HG03558 (cell line): Measurements from ENCODE around the gene FOXO6.
"Not testable (repeated sequence)": the region's sequence is repeated elsewhere in the genome, so short reads cannot be mapped to it uniquely, and the experiment has no call there.

Experiments
- ATAC-seq: cut with Tn5 transposase; IDR thresholded peaks from one replicate; pipeline ENCODE4 v1.9.1; 2021; ENCODE audit warnings: moderate number of reproducible peaks; ENCODE audit not compliant: unreplicated experiment; ENCODE audit errors: extremely low read depth

The FOXO6 gene

DNA sequence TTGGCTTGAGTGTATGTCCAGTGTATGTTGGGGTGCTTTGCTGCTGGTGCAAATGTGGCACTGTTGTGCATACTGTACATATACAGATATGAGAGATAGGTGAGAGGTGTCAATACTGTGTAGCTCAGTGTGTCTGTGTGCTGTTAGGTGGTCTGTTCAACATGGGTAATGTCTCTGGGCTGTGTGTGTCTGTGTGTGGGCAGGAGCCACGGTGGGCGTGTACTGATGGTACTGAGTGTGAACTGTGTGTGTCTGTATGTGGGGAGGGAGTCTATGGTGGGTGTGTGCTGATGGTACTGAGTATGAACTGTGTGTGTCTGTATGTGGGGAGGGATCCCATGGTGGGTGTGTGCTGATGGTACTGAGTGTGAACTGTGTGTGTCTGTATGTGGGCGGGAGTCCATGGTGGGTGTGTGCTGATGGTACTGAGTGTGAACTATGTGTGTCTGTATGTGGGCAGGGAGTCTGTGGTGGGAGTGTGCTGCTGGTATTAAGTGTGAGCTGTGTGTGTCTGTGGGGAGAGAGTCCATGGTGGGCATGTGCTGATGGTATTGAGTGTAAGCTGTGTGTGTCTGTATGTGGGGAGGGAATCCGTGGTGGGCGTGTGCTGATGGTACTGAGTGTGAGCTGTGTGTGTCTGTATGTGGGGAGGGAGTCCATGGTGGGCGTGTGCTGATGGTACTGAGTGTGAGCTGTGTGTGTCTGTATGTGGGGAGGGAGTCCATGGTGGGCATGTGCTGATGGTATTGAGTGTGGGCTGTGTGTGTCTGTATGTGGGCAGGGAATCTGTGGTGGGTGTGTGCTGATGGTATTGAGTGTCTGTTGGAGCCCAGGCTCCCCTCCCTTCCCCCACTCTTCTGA lies 32.2 kb upstream of the FOXO6 start:
- no peak for ATAC-seq

- no peak for ATAC-seq
Observed at GRCh38 chr1:41329662-41330587, 31.3 kb upstream of the FOXO6 start.

- ATAC-seq = no peak
Observed at GRCh38 chr1:41330588-41331545, 30.4 kb upstream of the FOXO6 start.

- no peak for ATAC-seq
Observed at GRCh38 chr1:41331546-41331917, 29.7 kb upstream of the FOXO6 start.

DNA sequence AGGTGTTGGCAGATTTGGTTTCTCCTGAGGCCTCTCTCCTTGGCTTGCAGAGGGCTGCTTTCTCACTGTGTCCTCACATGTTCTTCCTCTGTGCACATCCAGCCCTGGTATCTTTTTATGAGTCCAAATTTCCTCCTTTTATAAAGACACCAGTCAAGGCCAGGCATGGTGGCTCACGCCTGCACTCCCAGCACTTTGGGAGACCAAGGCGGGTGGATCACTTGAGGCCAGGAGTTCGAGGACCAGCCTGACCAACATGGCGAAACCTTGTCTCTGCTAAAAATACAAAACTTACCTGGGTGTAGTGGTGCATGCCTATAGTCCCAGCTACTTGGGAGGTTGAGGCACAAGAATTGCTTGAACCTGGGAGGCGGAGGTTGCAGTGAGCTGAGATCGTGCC lies 29.1 kb upstream of the FOXO6 start:
- not testable (repeated sequence) for ATAC-seq

GRCh38 chr1:41333146-41333784 lies 28.0 kb upstream of the FOXO6 start:
- ATAC-seq = no peak

DNA sequence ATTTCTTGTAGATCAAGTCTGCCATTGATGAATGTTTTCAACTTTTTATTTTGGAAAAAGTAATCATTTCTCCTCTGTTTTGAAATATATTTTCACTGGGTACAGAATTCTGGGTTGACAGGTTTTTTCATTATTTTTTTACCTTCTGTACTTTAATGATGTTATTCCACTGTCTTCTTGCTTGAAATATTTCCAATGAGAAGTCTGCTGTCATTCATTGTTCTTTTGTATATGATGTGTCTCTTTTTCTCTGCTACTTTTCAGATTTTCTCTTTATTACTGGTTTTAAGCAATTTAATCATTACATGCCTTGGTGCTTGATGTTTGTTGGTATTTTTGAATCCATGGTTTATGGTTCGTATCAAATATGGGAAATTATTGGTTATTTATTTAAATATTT lies 22.4 kb upstream of the FOXO6 start:
- ATAC-seq = no peak

GRCh38 chr1:41340655-41341364 lies 20.4 kb upstream of the FOXO6 start:
- no peak for ATAC-seq

DNA sequence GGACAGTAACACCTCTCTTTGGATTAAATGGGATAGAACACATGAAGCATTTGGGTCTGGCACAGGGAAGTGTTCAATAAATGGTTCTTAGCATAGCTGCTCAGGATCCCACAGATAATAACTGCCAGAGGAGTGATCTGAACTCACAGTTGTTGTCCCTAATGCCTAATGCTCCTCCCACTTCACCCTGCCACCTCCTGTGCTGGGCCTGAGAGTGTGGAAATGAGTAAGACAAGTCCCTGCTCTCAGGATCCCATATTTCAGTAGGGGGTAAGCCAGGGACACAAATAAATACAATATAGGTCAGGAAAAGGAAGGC lies 19.9 kb upstream of the FOXO6 start:
- no peak for ATAC-seq

- no peak for ATAC-seq
Observed at GRCh38 chr1:41341772-41342562, 19.3 kb upstream of the FOXO6 start.

- ATAC-seq = no peak
Observed at GRCh38 chr1:41342774-41343355, 18.4 kb upstream of the FOXO6 start.

GRCh38 chr1:41343790-41344699 lies 17.2 kb upstream of the FOXO6 start:
- no peak for ATAC-seq

- no peak for ATAC-seq
Observed at GRCh38 chr1:41344708-41345159, 16.5 kb upstream of the FOXO6 start.

- ATAC-seq = no peak
Observed at GRCh38 chr1:41345434-41346075, 15.7 kb upstream of the FOXO6 start.

GRCh38 chr1:41347276-41347675 lies 14.0 kb upstream of the FOXO6 start:
- ATAC-seq = no peak

- no peak for ATAC-seq
Observed at GRCh38 chr1:41348394-41348793, 12.8 kb upstream of the FOXO6 start.
